CD1c-positive myeloid dendritic cell (primary cell): Measurements from ENCODE around the gene EEF2KMT.
"Not testable (repeated sequence)": the region's sequence is repeated elsewhere in the genome, so short reads cannot be mapped to it uniquely, and the experiment has no call there.

ENCODE experiments used
- DNase-seq: peaks from one replicate; pipeline ENCODE4 v3.0.0-alpha.2; 2016; ENCODE audit errors: extremely low spot score

The EEF2KMT gene

DNA sequence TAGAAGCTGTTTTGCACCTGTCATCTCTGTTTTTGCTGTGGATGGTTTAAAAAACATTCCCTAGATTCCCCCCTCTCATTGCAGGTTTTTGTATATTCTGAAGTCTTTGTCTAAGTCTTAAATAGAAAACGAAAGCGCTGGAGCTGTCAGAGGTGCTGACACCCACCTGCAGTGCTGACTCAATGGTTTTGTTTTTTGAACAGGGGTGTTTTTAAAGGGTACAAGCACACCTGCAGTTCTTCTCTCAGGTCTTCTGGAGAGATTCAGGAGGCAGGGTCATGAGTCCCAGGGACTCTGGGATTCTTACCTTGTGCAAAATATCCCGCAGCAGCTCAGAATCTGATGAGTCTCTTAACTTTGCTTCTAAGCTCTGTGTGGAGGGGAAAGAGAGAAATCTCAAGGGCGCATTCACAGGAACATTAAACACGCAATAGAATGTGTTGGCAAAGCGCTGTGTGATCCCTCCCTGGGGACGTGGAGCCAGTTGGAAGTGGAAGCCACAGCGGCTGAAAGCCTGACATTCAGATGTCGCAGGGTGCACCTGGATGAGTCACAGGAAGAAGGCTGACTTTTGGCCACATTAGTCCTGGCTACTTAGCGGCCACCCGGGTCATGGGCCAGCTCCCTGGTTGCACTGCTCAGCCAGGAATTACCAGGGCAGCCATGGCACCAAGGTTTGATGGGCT is 2.3 kb downstream of the EEF2KMT start:
- DNase-seq: not testable (repeated sequence)

DNA sequence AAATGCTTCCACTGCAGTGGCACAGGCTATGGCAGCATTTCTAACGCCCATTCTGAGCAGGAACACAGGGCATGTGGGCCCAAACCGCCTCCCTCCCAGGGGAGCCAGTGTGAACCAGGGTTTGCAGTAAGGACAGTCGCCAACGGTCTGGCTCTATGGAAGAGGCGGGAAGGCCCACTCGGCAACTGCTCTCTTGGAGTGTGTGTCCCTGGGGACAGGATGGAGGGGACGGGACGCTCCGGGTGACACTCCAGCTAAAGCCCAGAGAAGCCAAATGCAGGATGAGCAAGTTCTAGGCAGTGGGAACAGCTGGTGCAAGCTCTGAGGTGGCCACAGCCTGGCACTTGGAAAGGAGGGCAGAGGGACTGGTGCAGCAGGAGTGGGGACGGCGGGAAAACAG is 3.8 kb downstream of the EEF2KMT start:
- DNase-seq: not testable (repeated sequence)

DNA sequence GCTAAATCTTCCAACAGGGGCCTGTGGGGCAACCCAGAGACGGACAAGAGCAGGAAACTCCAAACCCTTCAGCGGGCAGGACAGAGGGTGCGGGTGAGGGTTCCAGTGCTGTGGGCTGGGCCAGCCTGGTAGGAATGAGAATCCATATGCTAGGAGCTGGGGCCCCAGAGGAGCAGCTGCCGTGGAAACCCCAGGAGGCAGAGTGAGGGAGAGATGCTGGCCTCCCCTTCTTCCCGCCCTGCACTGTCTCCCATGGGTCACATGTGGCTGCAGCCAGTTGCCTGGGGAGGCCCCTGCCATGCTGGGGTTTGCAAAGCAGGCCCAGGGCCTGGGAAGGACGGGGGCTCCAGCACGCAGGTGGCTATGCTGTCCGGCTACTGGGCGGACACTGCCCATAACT is 4.5 kb downstream of the EEF2KMT start:
- DNase-seq: not testable (repeated sequence)

DNA sequence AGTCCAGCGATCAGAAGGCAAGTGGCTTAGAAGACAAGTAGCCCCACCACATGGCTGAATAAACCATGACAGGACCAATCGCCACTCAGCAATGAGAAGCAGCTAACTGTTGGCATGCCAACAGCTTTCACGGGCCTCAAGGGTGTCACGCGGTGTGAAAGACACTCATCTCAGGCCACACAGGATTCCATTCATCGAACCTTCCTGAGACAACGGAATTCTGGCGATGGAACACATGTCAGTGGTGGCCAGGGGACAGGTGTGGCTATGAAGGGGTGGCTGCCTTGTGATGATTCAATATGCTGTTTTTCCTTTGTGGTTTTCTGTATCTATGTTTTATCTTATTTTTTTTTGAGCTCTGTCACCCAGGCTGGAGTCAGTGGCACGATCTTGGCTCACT is 7.0 kb downstream of the EEF2KMT start:
- not testable (repeated sequence) for DNase-seq

DNA sequence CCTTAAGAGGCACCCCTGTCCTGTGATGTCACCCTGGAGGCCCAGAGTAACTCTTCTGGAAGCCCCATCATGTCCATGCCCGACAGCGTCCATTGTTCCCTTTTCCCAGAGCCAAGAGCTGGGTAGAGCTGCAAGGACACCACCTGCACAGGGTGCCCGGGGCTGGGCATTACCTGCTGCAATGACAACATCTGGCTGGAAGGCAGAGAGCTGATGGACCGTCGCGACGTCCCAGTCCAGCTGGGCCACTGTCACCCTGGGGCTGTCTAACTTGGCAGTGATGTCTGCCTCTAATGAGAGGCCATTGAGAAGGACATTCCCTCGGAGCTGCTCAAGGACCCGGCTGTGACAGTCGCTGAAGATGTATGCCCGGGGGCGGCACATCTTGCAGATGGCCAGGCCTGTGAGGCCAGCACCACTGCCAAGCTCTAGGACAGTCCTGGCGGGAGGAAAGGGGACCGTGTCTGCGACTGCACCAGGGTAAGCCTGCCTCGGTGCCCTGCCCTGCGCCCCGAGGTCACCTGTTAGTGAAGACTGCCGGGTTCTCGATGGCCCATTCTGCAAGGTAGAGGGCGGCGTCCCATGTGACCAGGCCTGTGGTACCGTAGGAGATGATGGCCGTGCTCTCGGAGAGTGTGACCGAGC is 7.6 kb downstream of the EEF2KMT start:
- not testable (repeated sequence) for DNase-seq

DNA sequence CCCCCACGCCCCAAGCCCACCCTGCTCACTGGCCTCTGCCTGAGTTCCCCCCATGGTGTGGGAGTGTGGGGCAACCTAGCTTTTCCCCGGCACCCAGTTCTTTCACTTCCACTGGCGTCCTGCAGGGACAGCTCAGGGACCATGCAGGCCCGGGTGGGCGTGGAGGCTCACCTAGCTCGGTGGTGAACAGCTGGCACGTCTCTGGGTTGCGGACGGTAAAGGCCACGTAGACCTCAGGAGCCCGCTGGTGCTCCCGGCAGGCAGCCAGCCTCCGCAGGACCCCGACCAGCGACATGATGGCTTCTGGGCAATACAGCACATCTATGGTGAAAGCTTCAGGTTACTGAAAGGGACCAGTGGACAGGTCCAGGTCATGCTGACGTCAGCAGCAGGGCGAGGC is 8.7 kb downstream of the EEF2KMT start:
- DNase-seq: not testable (repeated sequence)

DNA sequence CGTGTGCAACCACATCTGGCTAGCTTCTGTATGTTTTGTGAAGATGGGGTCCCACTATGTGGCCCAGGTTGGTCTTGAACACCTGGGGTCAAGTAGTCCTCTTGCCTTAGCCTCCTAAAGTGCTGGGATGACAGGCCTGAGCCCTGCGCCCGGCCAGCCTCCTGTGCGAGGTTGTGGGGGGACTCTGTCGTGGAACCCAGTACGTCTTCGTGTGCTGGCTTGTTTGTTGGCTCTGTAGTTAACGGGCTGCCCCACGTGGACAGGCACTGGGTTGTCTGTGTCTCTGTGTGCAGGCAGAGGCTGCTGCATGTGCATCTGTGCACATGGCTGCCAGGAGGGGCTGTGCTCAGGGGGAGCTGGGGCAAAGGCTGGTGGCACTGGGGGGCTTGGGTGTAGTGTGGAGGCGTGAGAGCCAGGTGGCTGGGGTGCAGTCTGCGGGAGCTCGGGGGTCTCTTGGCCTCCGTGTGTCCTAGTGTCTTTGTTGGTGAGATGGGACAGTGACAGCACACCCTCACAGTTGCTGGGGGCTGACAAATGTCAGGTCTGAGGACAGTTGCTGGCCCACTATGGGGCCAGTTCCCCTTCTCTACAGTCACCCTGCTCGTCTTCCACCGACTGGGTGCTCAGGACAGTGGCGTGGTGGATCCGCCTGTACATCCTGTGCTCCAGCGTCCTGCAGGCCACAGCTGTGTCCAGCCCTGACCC is 9.4 kb downstream of the EEF2KMT start:
- not testable (repeated sequence) for DNase-seq

DNA sequence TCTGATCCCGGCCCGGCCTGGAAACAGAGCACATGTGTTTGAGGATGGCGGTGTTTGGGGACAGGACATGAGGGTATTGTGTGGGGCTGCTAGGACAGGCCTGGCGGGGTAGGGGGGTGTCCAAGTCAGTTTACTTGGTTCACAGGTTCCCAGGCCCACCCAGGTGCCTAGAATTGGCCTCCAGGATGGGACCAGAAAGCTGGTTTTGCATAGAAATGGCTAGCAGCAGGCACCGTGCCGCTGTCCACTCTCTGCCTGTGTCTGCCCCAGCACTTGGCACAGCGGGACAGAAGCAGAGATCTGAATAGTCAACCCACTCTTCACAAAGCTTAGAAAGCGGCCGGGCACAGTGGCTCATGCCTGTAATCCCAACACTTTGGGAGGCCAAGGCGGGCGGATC is 11.9 kb downstream of the EEF2KMT start:
- not testable (repeated sequence) for DNase-seq

DNA sequence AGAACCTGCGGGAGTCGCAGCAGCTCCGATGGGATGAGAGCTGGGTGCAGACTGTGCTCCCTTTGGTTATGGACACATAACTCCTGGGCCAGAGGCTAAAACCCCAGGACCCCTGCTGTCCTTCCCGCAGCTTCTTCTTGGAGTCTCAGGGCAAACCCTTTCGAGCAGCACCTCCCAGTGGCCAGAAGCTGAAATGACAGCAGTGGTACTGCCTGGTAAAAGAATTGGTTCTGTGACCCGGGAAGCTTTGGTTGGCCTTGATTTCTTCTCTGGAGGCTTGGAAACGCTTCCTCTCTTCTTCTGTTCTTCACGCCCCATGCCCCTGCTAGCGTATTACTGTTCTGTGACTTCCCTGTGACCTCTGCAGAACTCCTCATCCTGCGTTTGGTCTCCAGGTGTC is 12.8 kb downstream of the EEF2KMT start:
- DNase-seq: peak; percentile 65

DNA sequence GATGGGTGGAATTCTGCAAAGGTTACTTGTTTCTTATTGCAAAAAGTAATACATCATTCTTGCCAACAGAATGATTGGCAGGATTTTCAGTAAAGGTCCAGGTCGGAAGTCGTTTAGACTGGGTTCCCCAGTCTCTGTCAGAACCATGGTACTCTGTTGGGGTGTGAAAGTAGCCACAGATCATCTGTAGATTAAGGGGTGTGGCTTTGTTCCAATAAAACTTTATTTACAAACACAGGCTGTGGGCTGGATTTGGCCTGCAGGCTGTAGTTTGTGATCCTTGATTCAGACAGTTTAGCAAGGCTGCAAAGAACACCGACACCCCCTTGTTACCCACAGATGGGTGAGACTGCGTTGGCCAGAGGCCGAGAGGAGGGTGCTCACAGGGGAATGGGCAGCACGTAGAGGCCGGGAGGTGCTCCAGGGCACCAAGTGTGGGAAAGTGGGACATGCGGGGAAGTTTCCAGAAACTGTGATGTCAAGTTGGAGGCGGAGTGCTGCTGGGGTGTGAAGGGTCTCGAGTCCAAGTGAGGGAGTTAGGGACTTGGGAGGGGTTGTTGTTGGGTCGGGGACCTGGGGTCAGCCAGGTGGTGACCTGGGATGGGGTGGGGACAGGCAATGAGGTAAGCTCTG is 13.4 kb downstream of the EEF2KMT start:
- DNase-seq: not testable (repeated sequence)

DNA sequence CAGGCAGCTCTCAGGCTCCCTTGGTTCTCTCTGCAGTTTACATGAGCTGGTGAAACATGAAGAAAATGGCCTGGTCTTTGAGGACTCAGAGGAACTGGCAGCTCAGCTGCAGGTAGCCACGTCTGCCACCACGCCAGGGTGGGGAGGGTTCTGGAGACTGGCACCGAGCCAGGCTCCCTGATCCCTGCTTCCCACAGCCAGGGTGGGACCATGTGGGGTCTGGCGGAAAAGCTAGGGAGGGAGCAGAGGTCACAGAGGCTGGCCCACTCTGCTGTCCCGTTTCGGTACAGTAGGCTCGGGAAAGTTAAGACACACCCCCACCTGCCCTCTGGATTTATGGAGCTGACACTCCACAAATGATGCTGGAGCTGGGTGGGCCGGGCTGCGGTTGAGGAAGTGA is 13.9 kb downstream of the EEF2KMT start:
- DNase-seq: not testable (repeated sequence)

DNA sequence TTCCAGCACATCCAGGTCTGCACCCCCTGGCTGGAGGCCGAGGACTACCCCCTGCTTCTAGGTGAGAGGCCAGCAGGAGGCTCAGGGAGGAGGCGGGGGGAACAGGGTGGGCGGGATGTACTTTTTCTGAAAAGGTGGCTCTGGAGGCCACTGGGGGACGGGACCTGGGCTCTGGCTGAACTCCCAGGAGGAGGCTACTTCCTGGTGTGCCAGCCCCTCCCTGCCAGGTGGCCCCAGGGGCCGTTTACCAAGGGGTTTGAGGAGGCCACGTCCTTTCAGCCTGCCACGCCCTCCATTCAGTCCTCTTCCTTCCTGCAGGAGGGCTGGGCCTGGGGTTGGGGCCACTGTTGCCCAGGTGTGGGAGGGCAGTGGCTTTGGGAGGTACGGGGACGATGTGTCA is 16.6 kb downstream of the EEF2KMT start:
- not testable (repeated sequence) for DNase-seq

DNA sequence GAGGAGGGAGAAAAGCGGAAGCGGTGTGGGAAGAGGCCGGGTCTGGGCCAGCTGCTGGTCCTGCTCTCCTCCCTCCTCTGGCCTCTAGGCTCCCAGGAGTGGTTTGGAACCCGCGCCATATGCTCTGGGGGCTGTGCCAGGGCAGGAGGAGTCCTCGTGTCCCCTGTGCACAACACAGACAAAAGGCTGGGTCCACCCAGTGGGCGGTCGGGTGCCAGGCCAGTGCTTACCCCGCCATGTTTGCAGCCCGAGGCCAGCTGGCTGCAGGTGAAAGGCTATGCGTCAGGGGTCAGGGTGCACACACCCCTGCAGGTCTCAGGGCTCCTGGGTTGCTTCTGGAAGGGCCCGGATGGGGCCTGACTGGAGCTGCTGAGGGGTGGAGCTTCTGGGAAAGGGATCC is 17.1 kb downstream of the EEF2KMT start:
- DNase-seq: not testable (repeated sequence)

DNA sequence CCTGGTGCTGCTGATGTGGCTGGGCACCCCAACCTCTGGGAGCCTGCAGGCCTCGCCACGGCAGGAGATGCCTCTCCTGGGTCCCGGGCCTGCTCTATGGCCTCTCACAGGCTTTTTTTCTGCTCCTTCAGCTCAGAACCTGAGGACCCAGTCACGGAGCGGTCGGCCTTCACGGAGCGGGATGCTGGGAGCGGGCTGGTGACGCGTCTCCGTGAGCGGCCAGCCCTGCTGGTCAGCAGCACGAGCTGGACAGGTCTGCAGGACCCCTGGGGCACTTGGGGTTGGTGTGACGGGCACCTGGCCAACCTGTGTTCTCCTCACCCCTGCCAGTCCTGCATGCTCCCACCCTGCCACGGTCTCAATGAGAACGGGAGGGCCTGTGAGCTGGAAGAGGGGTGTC is 19.0 kb downstream of the EEF2KMT start:
- no peak for DNase-seq

DNA sequence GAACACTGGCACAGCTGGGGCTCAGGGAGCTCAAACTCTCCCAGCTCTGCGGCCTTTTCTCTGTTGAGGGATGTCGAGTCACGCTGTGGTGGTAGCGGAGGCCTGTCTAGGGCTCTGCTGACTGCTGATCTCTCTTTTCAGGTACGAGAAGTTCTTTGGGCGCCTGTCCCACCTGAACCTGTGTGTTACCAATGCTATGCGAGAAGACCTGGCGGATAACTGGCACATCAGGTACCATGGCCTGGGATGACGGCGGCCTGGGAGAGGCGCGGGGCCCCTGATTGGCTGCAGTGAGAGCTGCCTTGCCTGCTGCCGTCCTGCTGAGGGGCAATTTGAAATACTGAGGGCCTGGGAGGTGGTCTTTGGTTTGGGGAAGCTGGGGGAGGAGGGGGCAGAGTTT is 20.3 kb downstream of the EEF2KMT start:
- no peak for DNase-seq

DNA sequence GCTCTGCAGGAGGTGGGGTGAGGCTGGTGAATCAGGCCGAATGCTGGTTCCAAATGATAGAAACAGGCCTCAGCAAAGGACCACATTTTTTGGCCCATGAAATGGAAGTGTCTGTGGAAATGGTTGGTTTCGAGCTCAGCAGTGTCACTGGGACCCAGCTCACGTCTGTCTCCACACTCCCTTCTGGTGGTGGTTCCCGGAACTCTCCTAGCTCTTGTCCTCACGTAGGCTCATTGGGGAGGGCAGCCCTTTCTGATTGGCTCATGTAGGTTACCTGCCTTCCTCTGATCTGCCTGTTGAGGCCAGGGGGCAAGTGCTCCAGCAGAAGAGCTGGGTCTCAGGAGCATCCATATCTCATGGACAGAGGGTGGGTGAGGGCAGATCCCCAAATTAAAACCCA is 22.0 kb downstream of the EEF2KMT start:
- no peak for DNase-seq

DNA sequence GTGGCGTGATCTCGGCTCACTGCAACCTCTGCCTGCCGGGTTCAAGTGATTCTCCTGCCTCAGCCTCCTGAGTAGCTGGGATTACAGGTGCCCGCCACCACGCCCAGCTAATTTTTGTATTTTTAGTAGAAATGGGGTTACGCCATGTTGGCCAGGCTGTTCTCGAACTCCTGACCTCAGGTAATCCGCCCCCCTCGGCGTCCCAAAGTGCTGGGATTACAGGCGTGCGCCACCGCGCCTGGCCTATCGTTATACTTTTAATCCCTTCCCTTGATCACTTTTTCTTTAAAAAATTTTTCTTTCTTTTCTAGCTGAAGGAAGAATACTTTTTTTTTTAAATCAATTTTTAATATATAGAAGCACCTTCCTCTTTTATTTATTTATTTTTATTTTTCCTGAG is 23.8 kb downstream of the EEF2KMT start:
- DNase-seq: not testable (repeated sequence)

DNA sequence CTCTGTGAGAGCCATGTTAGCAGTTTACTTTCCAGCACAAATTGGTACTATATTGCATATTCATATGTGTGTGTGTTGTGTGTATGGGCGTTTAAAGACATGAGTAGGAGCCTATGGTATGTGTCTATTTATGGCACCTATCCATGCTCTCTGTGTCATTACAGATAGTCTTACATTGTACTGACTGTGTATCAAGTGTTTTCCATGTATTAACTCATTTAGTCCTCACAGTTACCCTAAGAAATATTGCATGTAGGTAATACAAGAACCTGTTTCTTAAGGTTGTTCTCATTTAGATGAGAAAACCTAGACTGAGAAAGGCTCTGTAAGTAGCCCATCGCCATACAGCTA is 24.3 kb downstream of the EEF2KMT start:
- DNase-seq: no peak

DNA sequence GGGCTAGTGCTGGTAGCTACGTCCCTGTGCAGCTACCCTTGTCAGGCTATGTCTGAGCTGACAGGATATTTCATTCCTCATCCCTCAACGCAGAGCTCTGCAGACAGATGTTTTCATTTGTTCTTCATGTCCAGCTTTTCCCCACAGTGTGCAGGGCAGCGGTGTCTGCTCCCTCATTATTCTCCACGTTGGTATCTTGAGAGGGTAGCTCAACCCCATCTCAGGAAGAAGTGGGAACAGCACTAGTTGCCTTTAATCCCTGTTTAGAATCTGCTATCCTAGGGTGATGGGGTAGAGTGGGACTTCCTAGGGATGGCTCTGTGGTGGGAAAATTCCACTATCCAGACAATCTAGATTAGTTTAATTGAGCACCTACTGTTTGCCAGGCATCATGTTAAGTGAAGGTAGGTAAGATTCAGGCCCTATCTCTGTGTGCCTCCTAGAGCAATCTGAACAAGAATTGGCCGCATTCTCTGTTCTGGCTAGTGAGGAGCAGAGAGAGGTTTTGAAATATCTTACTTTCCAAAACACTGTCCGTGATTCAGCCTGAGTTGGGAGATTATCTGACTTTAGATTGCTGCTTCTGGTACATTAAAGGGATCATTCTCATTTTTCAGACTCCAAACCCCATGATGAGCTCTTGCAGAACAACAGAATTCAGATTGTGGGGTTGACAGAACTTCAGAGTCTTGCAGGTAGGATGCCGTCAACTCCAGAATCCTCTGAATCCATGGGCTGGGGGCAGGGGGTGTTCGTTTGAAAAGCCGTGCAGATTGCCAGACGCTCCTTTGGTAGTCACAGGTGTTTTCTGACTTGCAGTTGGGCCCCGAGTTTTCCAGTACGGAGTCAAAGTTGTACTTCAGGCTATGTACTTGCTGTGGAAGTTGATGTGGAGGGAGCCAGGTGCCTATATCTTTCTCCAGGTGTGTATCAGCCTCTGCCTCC is 25.0 kb downstream of the EEF2KMT start:
- DNase-seq: no peak

DNA sequence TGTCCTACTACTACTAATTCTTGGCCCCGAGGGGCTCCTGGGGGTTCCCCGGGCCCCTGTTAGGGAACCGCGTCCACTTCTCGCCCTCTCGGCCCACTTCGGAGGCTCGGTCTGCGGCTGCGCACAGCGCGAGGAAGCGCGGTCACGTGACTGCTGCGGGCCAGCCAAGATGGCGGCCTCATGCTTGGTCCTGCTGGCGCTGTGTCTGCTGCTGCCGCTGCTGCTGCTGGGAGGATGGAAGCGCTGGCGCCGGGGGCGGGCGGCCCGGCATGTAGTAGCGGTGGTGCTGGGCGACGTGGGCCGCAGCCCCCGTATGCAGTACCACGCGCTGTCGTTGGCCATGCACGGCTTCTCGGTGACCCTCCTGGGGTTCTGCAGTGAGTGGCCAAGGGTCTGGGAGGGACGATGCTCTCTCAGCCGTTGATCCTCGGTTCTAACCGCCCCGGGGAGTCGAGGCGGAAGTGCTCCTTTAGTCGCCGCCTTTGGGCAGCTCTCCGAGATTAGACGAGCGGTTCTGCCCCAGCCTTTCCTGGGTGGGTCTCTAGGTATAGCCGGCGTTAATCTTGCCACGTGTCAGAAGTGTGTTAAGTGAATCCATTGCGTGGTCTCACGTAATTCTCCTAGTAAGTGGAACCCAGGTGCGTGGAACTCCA is 25.8 kb downstream of the EEF2KMT start, which contains the start of gene ALG1:
Gene ALG1 (plus strand): TSS at position 163 of the 653 bp plus-strand sequence. CDS start 7 bp downstream, at position 170.
- DNase-seq: peak; percentile 94

DNA sequence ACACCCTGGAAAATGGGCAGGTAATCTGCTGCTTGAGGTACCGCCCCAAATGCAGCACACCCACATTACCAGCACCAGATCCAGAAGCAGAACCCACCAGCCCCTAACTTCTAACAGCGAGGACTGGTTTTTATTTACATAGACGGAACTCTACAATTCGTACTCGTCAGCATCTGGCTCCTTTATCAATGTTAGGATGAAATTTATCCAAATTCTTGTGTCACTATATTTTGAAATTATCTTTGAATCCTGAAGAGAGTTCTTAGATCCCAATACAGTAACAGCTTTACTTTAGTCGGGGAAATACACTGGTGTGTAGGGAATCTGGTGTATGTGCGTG is 26.3 kb downstream of the EEF2KMT start:
- DNase-seq: no peak
